NCI-H748 treated with DMSO at 0.1 percent for 48 hours (cell line): ENCODE measurements around the gene CNTN4.
"Not testable (repeated sequence)": the region's sequence is repeated elsewhere in the genome, so short reads cannot be mapped to it uniquely, and the experiment has no call there.

Source experiments
- DNase-seq: peaks from one replicate; lab custom pipeline; 2025; lab: John Stamatoyannopoulos, UW

CNTN4 gene

GRCh38 chr3:2802429-2802828 is 703.8 kb downstream of the CNTN4 start:
- no peak for DNase-seq

GRCh38 chr3:2807514-2807913 is 708.8 kb downstream of the CNTN4 start:
- DNase-seq = no peak

- no peak for DNase-seq
Measured at GRCh38 chr3:2810723-2811122, 712.1 kb downstream of the CNTN4 start.

- DNase-seq = no peak
Measured at GRCh38 chr3:2819571-2819970, 720.9 kb downstream of the CNTN4 start.

- not testable (repeated sequence) for DNase-seq
Measured at GRCh38 chr3:2820982-2821381, 722.3 kb downstream of the CNTN4 start.

GRCh38 chr3:2822611-2823010 is 723.9 kb downstream of the CNTN4 start:
- no peak for DNase-seq

GRCh38 chr3:2823031-2823430 is 724.4 kb downstream of the CNTN4 start:
- DNase-seq = no peak

GRCh38 chr3:2823437-2824211 is 725.0 kb downstream of the CNTN4 start:
- no peak for DNase-seq

GRCh38 chr3:2826036-2826435 is 727.4 kb downstream of the CNTN4 start:
- no peak for DNase-seq

GRCh38 chr3:2826453-2826852 is 727.8 kb downstream of the CNTN4 start:
- no peak for DNase-seq

GRCh38 chr3:2837239-2837638 is 738.6 kb downstream of the CNTN4 start:
- DNase-seq = no peak

GRCh38 chr3:2837910-2838309 is 739.2 kb downstream of the CNTN4 start:
- DNase-seq = no peak

- no peak for DNase-seq
Measured at GRCh38 chr3:2838546-2839157, 740.0 kb downstream of the CNTN4 start.

GRCh38 chr3:2839876-2840275 is 741.2 kb downstream of the CNTN4 start:
- no peak for DNase-seq

GRCh38 chr3:2847062-2847841 is 748.6 kb downstream of the CNTN4 start:
- DNase-seq = no peak

- DNase-seq = no peak
Measured at GRCh38 chr3:2849092-2849491, 750.4 kb downstream of the CNTN4 start.

- DNase-seq = no peak
Measured at GRCh38 chr3:2850701-2851100, 752.0 kb downstream of the CNTN4 start.

- no peak for DNase-seq
Measured at GRCh38 chr3:2851361-2851760, 752.7 kb downstream of the CNTN4 start.

GRCh38 chr3:2851835-2852234 is 753.2 kb downstream of the CNTN4 start:
- no peak for DNase-seq

GRCh38 chr3:2853651-2854050 is 755.0 kb downstream of the CNTN4 start:
- no peak for DNase-seq

GRCh38 chr3:2856138-2857133 is 757.8 kb downstream of the CNTN4 start:
- DNase-seq = no peak

- no peak for DNase-seq
Measured at GRCh38 chr3:2860626-2861025, 762.0 kb downstream of the CNTN4 start.
